Fibroblast of villous mesenchyme (primary cell): ENCODE data around the gene KCNK10. TPM values are rescaled to one million over a fixed set of nuclear protein-coding genes. Genes with fewer than 3 reads are reported as not detected.
"Not testable (repeated sequence)": the region's sequence is repeated elsewhere in the genome, so short reads cannot be mapped to it uniquely, and the experiment has no call there.

ENCODE experiments used
- DNase-seq: peaks from one replicate; pipeline ENCODE4 v3.0.0-alpha.2; 2010; ENCODE audit warnings: low read depth
- H3K4me3 ChIP-seq: 2 replicates; pipeline ENCODE4 v1.5.1; 2011; ENCODE audit warnings: low read depth, mild to moderate bottlenecking, low read length
- total RNA-seq: library from RNA; depleted of rRNA; stranded (reverse); fragments of >200 nt; gene quantifications from 2 replicates; pipeline ENCODE4 v1.2.3, GENCODE V29; 2012
- TF ChIP-seq, protein P1 (sequence below): IDR thresholded peaks from 2 replicates; pipeline ENCODE4 v1.5.1; 2012; ENCODE audit warnings: low read depth, mild to moderate bottlenecking, low read length; ENCODE audit not compliant: insufficient read depth

Gene KCNK10
- total RNA-seq, 1 donor: not detected

DNA sequence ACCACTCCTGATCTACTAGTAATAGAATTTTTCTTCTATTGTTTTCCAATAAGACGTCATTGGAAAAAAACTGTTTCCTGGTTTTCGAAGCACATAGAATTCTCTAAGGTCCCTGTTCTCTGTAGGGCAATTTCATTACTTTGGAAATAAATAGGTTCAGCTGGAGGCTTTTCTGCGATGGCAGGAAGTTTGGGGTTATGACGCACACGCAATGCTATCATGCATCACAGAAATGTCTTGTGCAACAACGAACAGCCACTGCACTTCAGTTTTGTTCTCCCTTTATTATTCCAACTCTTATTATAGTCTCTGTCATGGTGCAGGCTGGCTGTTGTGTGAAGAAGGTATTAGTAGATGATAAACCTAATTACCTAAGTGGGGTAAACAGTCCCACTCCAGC lies 59.0 kb downstream of the KCNK10 start:
- no peak for DNase-seq
- TF ChIP-seq, protein P1, sequence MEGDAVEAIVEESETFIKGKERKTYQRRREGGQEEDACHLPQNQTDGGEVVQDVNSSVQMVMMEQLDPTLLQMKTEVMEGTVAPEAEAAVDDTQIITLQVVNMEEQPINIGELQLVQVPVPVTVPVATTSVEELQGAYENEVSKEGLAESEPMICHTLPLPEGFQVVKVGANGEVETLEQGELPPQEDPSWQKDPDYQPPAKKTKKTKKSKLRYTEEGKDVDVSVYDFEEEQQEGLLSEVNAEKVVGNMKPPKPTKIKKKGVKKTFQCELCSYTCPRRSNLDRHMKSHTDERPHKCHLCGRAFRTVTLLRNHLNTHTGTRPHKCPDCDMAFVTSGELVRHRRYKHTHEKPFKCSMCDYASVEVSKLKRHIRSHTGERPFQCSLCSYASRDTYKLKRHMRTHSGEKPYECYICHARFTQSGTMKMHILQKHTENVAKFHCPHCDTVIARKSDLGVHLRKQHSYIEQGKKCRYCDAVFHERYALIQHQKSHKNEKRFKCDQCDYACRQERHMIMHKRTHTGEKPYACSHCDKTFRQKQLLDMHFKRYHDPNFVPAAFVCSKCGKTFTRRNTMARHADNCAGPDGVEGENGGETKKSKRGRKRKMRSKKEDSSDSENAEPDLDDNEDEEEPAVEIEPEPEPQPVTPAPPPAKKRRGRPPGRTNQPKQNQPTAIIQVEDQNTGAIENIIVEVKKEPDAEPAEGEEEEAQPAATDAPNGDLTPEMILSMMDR: no peak
- no peak overlapping the region for H3K4me3 ChIP-seq

DNA sequence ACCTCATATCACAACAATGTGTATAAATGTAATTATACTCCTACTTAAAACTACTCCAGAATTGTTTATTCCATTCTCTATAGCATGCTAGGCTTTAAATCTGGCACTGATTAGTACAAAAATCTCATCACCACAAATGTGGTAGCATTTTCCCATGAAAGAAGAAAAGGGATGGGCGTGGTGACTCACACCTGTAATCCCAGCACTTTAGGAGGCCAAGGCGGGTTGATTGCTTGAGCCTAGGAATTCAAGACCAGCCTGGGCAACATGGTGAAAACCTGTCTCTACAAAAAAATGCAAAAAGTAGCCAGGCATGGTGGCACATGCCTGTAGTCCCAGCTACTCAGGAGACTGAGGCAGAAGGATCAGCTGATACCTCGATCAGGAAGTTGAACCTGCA lies 61.8 kb downstream of the KCNK10 start:
- not testable (repeated sequence) for H3K4me3 ChIP-seq, DNase-seq

DNA sequence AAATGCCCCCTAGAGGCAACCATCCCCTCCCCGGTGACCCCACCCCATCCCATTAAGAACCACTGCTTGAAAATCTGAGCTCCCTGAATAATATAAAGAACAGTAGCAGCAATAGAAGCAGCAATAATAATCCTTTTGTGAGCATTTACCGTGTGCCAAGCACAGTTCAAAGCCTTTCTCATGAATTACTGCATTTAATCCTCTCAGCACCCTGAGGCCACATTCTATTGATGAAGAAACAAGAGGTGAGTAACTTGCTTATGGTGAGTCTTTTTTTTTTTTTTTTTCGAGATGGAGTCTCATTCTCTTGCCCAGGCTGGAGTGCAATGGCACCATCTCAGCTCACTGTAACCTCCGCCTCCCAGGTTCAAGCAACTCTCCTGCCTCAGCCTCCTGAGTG lies 65.0 kb downstream of the KCNK10 start:
- TF ChIP-seq, protein P1: no peak
- no peak overlapping the region for H3K4me3 ChIP-seq
- DNase-seq: no peak

DNA sequence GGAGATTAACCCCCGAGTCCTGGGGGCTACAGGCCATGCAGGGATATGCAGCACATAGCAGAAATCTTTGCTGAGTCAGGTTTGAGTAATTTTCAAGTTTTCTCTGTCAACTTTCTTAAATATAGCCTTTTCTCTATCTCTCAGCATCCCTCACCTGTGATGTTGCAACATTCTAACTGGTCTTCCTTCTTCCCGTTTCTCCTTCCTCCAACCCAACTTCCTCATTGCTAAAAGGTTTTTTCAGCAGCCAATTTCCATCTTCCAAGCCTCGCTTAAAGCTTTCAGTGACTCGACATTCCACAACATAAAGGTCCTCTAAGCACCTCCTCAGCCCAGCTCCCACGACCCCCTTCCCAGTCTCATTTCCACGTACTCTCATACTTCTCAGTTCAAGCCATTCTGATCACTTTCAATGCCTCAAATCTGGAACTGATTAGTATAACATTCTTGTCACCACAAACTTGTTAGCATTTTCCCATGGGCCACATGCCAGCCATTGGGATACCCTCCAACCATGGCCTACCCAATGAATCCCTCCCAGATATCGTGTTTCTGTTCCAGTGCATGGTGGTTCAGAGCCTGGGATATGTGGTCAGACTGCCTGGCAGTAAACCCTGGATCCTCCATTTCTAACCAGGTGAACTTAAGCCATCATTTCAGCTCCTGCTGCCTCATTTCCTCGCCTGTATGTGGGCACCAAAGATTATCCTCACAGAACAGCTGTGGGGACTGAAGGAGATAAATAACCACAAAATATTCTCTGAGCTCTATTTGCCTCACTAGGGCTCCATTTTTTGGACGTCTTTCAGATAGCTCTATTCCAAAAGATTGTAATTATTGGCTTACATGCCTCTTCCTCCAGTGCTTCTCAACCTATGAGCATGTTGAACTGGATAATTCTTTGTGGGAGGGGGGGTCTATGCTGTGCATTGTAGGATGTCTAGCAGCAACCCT lies 65.8 kb downstream of the KCNK10 start:
- no peak overlapping the region for H3K4me3 ChIP-seq
- TF ChIP-seq, protein P1: no peak
- no peak for DNase-seq

DNA sequence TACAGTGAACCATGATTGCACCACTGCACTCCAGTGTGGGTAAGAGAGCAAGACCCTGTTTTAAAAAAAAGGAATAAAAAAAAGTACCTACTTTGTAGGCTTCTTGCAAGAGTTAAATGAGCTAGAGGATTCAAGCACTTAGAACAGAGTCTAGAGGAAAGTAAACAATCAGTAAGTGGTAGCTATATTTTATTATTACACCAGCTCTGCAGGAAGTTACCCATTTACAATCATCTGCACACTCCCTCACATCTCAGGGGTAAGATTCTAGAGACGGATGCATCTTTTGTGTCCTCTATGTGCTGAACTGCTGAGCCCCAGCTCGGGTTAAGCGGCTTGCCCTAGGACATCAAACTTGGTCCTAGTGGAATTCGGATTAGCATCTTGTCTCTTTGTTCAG lies 67.3 kb downstream of the KCNK10 start:
- DNase-seq: no peak
- H3K4me3 ChIP-seq: no peak overlapping the region
- TF ChIP-seq, protein P1: no peak

DNA sequence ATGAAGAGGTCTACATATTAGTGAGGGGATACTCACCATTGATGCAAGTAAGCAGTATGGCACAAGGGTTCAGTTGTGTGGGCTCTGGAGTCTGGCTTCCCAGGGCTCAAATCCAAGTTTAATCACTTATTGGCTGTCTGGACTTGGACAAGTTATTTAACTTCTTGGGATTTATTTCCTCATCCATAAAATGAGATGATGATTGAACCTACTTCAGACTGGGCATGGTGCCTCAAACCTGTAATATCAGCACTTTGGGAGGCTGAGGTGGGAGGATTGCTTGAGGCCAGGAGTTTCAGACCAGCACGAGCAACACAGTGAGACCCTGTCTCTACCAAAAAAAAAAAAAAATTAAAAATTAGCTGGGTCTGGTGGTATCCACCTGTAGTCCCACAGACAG lies 67.9 kb downstream of the KCNK10 start:
- no peak for DNase-seq
- TF ChIP-seq, protein P1: no peak
- no peak overlapping the region for H3K4me3 ChIP-seq

DNA sequence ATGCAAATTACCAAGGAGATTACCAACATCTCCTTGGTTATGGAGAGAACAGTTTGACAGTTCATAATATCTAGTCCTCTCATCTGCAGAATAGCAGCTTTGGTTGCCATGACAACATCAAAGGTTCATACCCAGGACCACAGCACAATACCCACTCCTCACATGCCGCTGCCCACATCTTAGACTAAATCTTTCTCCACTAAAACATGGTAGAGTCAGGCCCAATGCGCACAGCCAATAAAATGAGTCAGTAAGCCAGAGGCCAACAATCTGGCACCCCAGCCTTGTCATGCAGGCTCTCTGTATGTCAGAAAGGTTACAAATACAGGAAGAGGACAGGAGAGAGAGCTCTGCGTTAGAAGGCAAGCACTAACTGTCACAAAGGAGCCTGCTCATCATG lies 70.6 kb downstream of the KCNK10 start:
- TF ChIP-seq, protein P1: no peak
- no peak overlapping the region for H3K4me3 ChIP-seq
- DNase-seq: no peak
